ENCODE data around the gene ERFE.

ERFE gene

GRCh38 chr2:238140040-238140439, 18.7 kb upstream of the ERFE start:
- DNase-seq: no peak

- no peak for DNase-seq
Observed at GRCh38 chr2:238140721-238141540, 17.8 kb upstream of the ERFE start.

- DNase-seq: no peak
Observed at GRCh38 chr2:238141541-238142318, 17.0 kb upstream of the ERFE start.

- no peak for DNase-seq
Observed at GRCh38 chr2:238142382-238143205, 16.2 kb upstream of the ERFE start.

- DNase-seq: no peak
Observed at GRCh38 chr2:238143239-238143951, 15.4 kb upstream of the ERFE start.

- no peak for DNase-seq
Observed at GRCh38 chr2:238144262-238144661, 14.5 kb upstream of the ERFE start.

GRCh38 chr2:238145046-238145445, 13.7 kb upstream of the ERFE start:
- no peak for DNase-seq

GRCh38 chr2:238145851-238146250, 12.9 kb upstream of the ERFE start:
- DNase-seq: no peak

- DNase-seq: no peak
Observed at GRCh38 chr2:238146884-238147544, 11.8 kb upstream of the ERFE start.

GRCh38 chr2:238148981-238149380, 9.8 kb upstream of the ERFE start:
- no peak for DNase-seq

- DNase-seq: no peak
Observed at GRCh38 chr2:238149841-238150572, 8.8 kb upstream of the ERFE start.

- DNase-seq: no peak
Observed at GRCh38 chr2:238150686-238151085, 8.1 kb upstream of the ERFE start.

- no peak for DNase-seq
Observed at GRCh38 chr2:238151205-238151604, 7.6 kb upstream of the ERFE start.

GRCh38 chr2:238151628-238152235, 7.0 kb upstream of the ERFE start:
- no peak for DNase-seq

GRCh38 chr2:238152771-238153688, 5.7 kb upstream of the ERFE start:
- no peak for DNase-seq

GRCh38 chr2:238154570-238154969, 4.2 kb upstream of the ERFE start:
- no peak for DNase-seq

- DNase-seq: no peak
Observed at GRCh38 chr2:238155051-238155760, 3.6 kb upstream of the ERFE start.

GRCh38 chr2:238155761-238156694, 2.7 kb upstream of the ERFE start:
- DNase-seq: no peak

All from activated naive CD4-positive, alpha-beta T cell treated with anti-CD3 and anti-CD28 coated beads, Interleukin-2, amount 50 U/mL, for 16 hours (primary cell).